OCI-LY1 (cell line): ENCODE results near the gene LCOR.

Source experiments
- CTCF ChIP-seq: fragments of 200-600 bp; sonication (generic), shearing (Covaris generic); IDR thresholded peaks from 2 replicates; pipeline ENCODE4 v1.5.1; 2017; ENCODE audit warnings: mild to moderate bottlenecking, antibody characterized with exemption, low read length, moderate library complexity, mixed read lengths
- EZH2 ChIP-seq: fragments of 200-600 bp; sonication (generic), shearing (Covaris generic); IDR thresholded peaks from 2 replicates; pipeline ENCODE4 v1.8.0; 2017; ENCODE audit warnings: borderline replicate concordance, mixed run types, mild to moderate bottlenecking, antibody characterized with exemption, low read length, moderate library complexity, mixed read lengths

DNA sequence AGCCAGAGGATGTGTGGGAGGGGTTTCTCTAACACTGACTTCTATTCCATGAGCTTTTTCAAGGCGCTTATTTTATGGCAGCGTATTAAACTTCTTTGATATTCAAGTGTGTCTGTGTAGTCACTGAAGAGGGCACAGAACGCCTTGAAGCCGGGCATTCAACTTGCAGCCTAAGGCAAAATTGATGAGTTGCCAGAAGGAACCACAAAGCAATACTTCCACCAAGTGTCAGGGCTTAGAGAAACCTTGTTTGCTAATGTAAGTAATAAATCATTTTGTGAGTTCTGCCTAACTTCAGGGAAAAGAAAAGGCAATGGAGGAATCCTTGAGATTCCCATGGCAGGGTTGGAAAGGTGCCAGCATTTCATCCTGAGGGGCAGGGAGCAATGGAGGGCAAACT, 163.8 kb downstream of the LCOR start:
- TF ChIP-seq EZH2 (no peak), CTCF (no peak)
